Caco-2 (cell line): Measurements from ENCODE around the gene ACTG1. TPM values are rescaled to one million over a fixed set of nuclear protein-coding genes. Genes with fewer than 3 reads are reported as not detected.

Experiments used
- BruUV-seq: library from RNA; stranded (reverse); fragments of 400-500 nt; replicated peaks from 2 replicates; lab custom pipeline; 2021; lab: Mats Ljungman, UMichigan
- CTCF ChIA-PET: fragments of 300-600 bp; sonication (Branson Sonifier 250); formaldehyde crosslinking; loops from one replicate; lab custom pipeline; 2022; ENCODE audit warnings: antibody characterized with exemption; lab: Charles Lee
- POLR2A ChIA-PET: fragments of 300-600 bp; sonication (Branson Sonifier 250); formaldehyde crosslinking; loops from one replicate; lab custom pipeline; 2022; ENCODE audit warnings: antibody characterized with exemption; lab: Charles Lee
- DNase-seq, 2 experiments: peaks; one replicate each; pipeline versions ENCODE4 v3.0.0 to v3.0.0-alpha.2; 2020 to 2022
- H3K27me3 ChIP-seq: replicated peaks from 2 replicates; pipeline ENCODE4 v1.6.0; 2011; ENCODE audit warnings: low read length; ENCODE audit not compliant: control insufficient read depth, insufficient read depth
- H3K36me3 ChIP-seq: 2 replicates; pipeline ENCODE4 v1.5.1; 2011; ENCODE audit warnings: low read length; ENCODE audit not compliant: control insufficient read depth, insufficient read depth
- H3K4me1 ChIP-seq: fragments of 250-450 bp; sonication (Bioruptor Pico); 2 replicates; pipeline ENCODE4 v1.5.1; 2020; ENCODE audit warnings: mild to moderate bottlenecking
- H3K4me3 ChIP-seq: 2 replicates; pipeline ENCODE4 v1.5.1; 2011; ENCODE audit warnings: low read depth, mild to moderate bottlenecking, control low read depth, low read length
- H3K9me3 ChIP-seq: fragments of 250-450 bp; sonication (Bioruptor Pico); 2 replicates; pipeline ENCODE4 v1.5.1; 2020; ENCODE audit warnings: mild to moderate bottlenecking, moderate library complexity
- H3K27ac Mint-ChIP-seq: one replicate; pipeline ENCODE4 v1.8.0; 2022; ENCODE audit warnings: mixed read lengths; ENCODE audit not compliant: unreplicated experiment
- H3K27me3 Mint-ChIP-seq: one replicate; pipeline ENCODE4 v1.8.0; 2022; ENCODE audit warnings: mixed read lengths; ENCODE audit not compliant: insufficient read depth, unreplicated experiment
- H3K36me3 Mint-ChIP-seq: one replicate; pipeline ENCODE4 v1.8.0; 2022; ENCODE audit warnings: mild to moderate bottlenecking, mixed read lengths; ENCODE audit not compliant: insufficient read depth, unreplicated experiment
- H3K4me1 Mint-ChIP-seq: one replicate; pipeline ENCODE4 v1.8.0; 2022; ENCODE audit warnings: low read depth, mixed read lengths; ENCODE audit not compliant: unreplicated experiment
- H3K4me3 Mint-ChIP-seq: one replicate; pipeline ENCODE4 v1.8.0; 2022; ENCODE audit warnings: mild to moderate bottlenecking, moderate library complexity, mixed read lengths; ENCODE audit not compliant: unreplicated experiment
- H3K9me3 Mint-ChIP-seq: one replicate; pipeline ENCODE4 v1.8.0; 2022; ENCODE audit warnings: mixed read lengths; ENCODE audit not compliant: unreplicated experiment
- intact Hi-C: fragments of 100-400 bp; cut with micrococcal nuclease; formaldehyde crosslinking; loops from one replicate; pipeline ENCODE4 v1.10.0; 2022; ENCODE audit not compliant: unreplicated experiment
- total RNA-seq: library from RNA; stranded (reverse); gene quantifications from 2 replicates; pipeline ENCODE4 v1.2.3, GENCODE V29; 2022
- TF ChIP-seq, protein P1 (sequence below), 2 experiments: fragments of 200-600 bp in 1 of 2; IDR thresholded peaks; 1 replicate in 1 of 2; 2 replicates in 1 of 2; pipeline versions ENCODE4 v1.5.1 to v1.8.0; 2011 to 2022; ENCODE audit warnings: antibody characterized with exemption in 1 of 2, control low read depth in 1 of 2, inconsistent platforms in 1 of 2, low read depth in 1 of 2, low read length in 1 of 2, mild to moderate bottlenecking in 1 of 2, moderate library complexity in 1 of 2; ENCODE audit not compliant: insufficient read depth in 1 of 2, severe bottlenecking in 1 of 2, unreplicated experiment in 1 of 2

The ACTG1 gene
- total RNA-seq, 1 experiment from 2014 or later = 1,436 TPM

DNA sequence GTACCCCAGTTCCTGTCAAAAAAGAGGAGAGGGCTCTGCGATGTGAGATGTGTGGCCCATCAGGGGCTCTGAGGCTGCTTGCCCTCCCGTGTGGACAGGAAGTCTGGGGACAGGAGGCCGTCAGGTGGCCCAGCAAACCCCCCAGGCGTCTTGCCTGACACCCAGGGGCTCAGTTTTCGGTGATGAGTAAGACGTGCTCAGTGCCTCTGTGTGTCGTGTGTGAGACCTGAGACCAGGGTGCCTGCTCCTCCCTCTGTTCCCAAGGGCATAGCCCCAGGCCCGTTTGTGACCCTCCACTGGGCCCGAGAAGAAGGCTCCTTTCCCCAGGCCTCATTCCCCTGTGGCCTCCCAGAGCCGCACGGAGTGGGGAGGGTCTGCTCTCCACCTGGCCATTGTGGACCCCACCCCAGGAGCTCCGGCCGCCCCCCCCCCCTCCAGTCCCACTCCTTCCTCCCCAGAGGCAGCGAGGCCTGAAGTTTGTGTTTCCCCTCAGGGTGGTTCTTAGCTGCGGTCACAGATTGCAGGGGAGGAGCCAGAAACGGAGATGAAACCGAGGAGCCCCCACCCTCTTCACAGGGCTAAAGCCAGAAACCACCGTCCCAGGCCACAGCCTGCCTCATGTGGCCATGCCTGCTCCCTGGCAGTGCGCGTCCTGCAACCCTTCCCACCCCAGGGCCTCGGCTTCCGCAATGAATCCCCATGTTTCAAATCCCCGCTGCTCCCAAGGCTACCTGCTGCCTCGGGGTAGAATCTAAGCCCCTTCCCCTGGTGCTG lies 4.9 kb upstream of the ACTG1 start:
- H3K36me3 Mint-ChIP-seq = peaks cover 46% of the 10 kb centered on the region
- Histone ChIP-seq H3K4me3 (no peak overlapping the region), H3K27me3 (no peaks in the 10 kb centered on the region), H3K36me3 (peaks cover 5% of the 10 kb centered on the region; the same call in 1 of the 2 replicates), H3K9me3 (no peaks in the 10 kb centered on the region), H3K4me1 (peaks cover 33% of the 10 kb centered on the region)
- TF ChIP-seq, protein P1, sequence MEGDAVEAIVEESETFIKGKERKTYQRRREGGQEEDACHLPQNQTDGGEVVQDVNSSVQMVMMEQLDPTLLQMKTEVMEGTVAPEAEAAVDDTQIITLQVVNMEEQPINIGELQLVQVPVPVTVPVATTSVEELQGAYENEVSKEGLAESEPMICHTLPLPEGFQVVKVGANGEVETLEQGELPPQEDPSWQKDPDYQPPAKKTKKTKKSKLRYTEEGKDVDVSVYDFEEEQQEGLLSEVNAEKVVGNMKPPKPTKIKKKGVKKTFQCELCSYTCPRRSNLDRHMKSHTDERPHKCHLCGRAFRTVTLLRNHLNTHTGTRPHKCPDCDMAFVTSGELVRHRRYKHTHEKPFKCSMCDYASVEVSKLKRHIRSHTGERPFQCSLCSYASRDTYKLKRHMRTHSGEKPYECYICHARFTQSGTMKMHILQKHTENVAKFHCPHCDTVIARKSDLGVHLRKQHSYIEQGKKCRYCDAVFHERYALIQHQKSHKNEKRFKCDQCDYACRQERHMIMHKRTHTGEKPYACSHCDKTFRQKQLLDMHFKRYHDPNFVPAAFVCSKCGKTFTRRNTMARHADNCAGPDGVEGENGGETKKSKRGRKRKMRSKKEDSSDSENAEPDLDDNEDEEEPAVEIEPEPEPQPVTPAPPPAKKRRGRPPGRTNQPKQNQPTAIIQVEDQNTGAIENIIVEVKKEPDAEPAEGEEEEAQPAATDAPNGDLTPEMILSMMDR (IDR thresholded peaks at IDR 0.05; ENCODE audit: insufficient read depth in 1 of 2, low read depth in 1 of 2, low read length in 1 of 2, severe bottlenecking in 1 of 2, unreplicated experiment in 1 of 2) = no peak
- H3K4me3 Mint-ChIP-seq = peak overlapping the region; percentile 77
- ChIA-PET CTCF (interaction anchor here (0.6 kb wide), 1 partner anchor 122 kb away, joined by 4 read pairs; the partner anchor contains the start of gene BAHCC1), POLR2A (no interaction called here)
- peak in 1 of 2 experiments; percentile 56 for DNase-seq
- H3K4me1 Mint-ChIP-seq = peaks cover 20% of the 10 kb centered on the region
- no peaks in the 10 kb centered on the region for H3K27me3 Mint-ChIP-seq
- H3K27ac Mint-ChIP-seq = peak overlapping the region; percentile 94
- intact Hi-C loops = loop anchor here (2.0 to 10.0 kb wide), 2 partner anchors 83 to 123 kb away; partner anchors contain the start of gene BAHCC1
- H3K9me3 Mint-ChIP-seq = no peaks in the 10 kb centered on the region
- no TSS peak for BruUV-seq

DNA sequence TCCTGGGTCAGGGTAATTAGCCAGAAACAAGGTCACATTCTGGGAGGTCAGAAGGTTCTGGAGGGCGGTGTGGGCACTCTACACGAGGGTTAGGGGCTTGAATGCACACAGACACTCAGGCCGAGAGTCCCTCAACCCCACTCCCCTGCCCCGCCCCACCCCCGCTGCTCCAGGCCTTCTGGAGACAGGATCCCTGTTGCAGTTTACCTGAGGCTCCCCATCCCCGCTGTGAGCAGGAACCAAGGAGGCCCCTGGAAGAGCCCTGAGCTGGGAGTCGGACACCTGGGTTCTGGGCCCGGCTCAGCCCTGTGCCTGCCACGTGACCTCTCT lies 4.4 kb upstream of the ACTG1 start:
- Histone ChIP-seq H3K4me3 (no peak overlapping the region), H3K27me3 (no peaks in the 10 kb centered on the region), H3K9me3 (no peaks in the 10 kb centered on the region), H3K36me3 (peaks cover 6% of the 10 kb centered on the region), H3K4me1 (peaks cover 33% of the 10 kb centered on the region)
- ChIA-PET POLR2A (no interaction called here), CTCF (no interaction called here)
- no TSS peak for BruUV-seq
- peaks cover 52% of the 10 kb centered on the region for H3K36me3 Mint-ChIP-seq
- DNase-seq = peak in 1 of 2 experiments; percentile 46
- H3K27me3 Mint-ChIP-seq = no peaks in the 10 kb centered on the region
- peaks cover 20% of the 10 kb centered on the region for H3K4me1 Mint-ChIP-seq
- H3K9me3 Mint-ChIP-seq = no peaks in the 10 kb centered on the region
- TF ChIP-seq, protein P1 (IDR thresholded peaks at IDR 0.05; ENCODE audit: insufficient read depth in 1 of 2, low read depth in 1 of 2, low read length in 1 of 2, severe bottlenecking in 1 of 2, unreplicated experiment in 1 of 2) = no peak
- peak overlapping the region; percentile 92 for H3K4me3 Mint-ChIP-seq
- H3K27ac Mint-ChIP-seq = peak overlapping the region; percentile 94
- intact Hi-C loops = loop anchor here (10.0 kb wide), 1 partner anchor 122 kb away; the partner anchor contains the start of gene BAHCC1

DNA sequence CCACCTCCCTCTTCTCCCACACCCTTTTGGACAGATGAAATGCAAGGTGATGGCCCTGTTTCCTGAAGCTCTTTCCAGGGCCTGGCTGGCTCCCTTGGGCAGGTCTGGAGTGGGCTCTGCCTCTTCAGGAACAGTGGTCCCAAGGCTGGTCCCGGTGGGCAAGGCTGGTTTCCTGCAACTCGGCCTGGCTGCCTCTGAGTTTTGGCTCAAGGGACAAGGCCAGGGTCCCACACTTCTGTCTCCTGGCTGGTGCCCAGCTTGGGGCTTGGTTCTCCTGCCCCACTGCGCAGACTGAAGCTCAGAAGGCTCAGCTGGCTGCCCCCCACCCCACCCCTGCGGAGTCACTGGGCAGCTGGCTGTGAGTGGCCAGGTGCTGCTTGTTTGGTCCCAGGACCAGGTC lies 3.8 kb upstream of the ACTG1 start:
- no peaks in the 10 kb centered on the region for H3K9me3 Mint-ChIP-seq
- H3K4me1 Mint-ChIP-seq = peaks cover 24% of the 10 kb centered on the region
- TF ChIP-seq, protein P1 (IDR thresholded peaks at IDR 0.05; ENCODE audit: insufficient read depth in 1 of 2, low read depth in 1 of 2, low read length in 1 of 2, severe bottlenecking in 1 of 2, unreplicated experiment in 1 of 2) = no peak
- H3K27ac Mint-ChIP-seq = peak overlapping the region; percentile 94
- H3K27me3 Mint-ChIP-seq = no peaks in the 10 kb centered on the region
- no TSS peak for BruUV-seq
- H3K4me3 Mint-ChIP-seq = peak overlapping the region; percentile 92
- intact Hi-C loops = loop anchor here (10.0 kb wide), 1 partner anchor 122 kb away; the partner anchor contains the start of gene BAHCC1
- H3K4me1 ChIP-seq = peaks cover 34% of the 10 kb centered on the region
- H3K36me3 ChIP-seq = peaks cover 10% of the 10 kb centered on the region
- H3K36me3 Mint-ChIP-seq = peaks cover 57% of the 10 kb centered on the region
- CTCF ChIA-PET = no interaction called here
- no peaks in the 10 kb centered on the region for H3K27me3 ChIP-seq
- H3K9me3 ChIP-seq = no peaks in the 10 kb centered on the region
- no peak overlapping the region for H3K4me3 ChIP-seq
- DNase-seq = no peak
- POLR2A ChIA-PET = no interaction called here
